ENCODE results near the gene RWDD4. TPM values are rescaled to one million over a fixed set of nuclear protein-coding genes. Genes with fewer than 3 reads are reported as not detected.

The RWDD4 gene
- polyA plus RNA-seq, 2 of the 4 experiments (the other 2 are of a cell fraction), result 18.7 to 20.4 TPM

DNA sequence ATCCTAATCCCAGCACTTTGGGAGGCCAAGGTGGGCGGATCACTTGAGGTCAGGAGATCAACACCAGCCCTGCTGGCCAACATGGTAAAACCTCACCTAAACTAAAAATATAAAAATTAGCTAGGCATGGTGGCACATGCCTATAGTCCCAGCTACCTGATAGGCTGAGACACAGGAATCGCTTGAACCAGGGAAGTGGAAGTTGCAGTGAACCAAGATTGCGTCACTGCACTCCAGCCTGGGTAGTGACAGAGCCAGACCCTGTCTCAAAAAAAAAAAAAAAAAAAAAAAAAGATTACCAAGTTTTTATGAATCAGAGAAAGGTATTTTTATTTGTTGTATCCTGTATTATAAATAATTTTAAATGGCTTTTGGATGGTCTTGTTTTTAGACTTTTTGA lies 15.2 kb upstream of the RWDD4 start:
- FAIRE-seq, result no peak
- CTCF ChIA-PET, result no interaction called here
- ATAC-seq, result no peak
- DNase-seq (ENCODE audit: low read depth in 1 of 2, low spot score in 1 of 2), result no peak
- POLR2A ChIA-PET, result no interaction called here
- H3K27ac ChIP-seq, result no peak overlapping the region
- WGBS (ENCODE audit: missing lambda C conversion rate), result 63% methylated on average over 3 of the region's 3 CpGs
- H3K9me3 ChIP-seq, result no peaks in the 10 kb centered on the region
- H3K4me2 ChIP-seq, result no peak overlapping the region
- H3K4me1 ChIP-seq, result no peaks in the 10 kb centered on the region
- no peak for TF ChIP-seq PHF8 (IDR thresholded peaks at IDR 0.05; ENCODE audit: borderline replicate concordance, low read depth)
- no peak for TF ChIP-seq MAFK (IDR thresholded peaks at IDR 0.05; ENCODE audit: partially characterized antibody)
- no peak for TF ChIP-seq HOXA7 (CRISPR knock-in tag; IDR thresholded peaks at IDR 0.05)
- no peak for TF ChIP-seq SREBF2 (IDR thresholded peaks at IDR 0.05)
- TF ChIP-seq TP53 (CRISPR knock-in tag; IDR thresholded peaks at IDR 0.05), result no peak
- no peak for TF ChIP-seq ZC3H11A (IDR thresholded peaks at IDR 0.05)
- TF ChIP-seq FOSB (CRISPR knock-in tag; IDR thresholded peaks at IDR 0.05), result no peak
- TF ChIP-seq, protein P1, sequence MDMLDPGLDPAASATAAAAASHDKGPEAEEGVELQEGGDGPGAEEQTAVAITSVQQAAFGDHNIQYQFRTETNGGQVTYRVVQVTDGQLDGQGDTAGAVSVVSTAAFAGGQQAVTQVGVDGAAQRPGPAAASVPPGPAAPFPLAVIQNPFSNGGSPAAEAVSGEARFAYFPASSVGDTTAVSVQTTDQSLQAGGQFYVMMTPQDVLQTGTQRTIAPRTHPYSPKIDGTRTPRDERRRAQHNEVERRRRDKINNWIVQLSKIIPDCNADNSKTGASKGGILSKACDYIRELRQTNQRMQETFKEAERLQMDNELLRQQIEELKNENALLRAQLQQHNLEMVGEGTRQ (IDR thresholded peaks at IDR 0.05), result no peak
- TF ChIP-seq, protein P2, sequence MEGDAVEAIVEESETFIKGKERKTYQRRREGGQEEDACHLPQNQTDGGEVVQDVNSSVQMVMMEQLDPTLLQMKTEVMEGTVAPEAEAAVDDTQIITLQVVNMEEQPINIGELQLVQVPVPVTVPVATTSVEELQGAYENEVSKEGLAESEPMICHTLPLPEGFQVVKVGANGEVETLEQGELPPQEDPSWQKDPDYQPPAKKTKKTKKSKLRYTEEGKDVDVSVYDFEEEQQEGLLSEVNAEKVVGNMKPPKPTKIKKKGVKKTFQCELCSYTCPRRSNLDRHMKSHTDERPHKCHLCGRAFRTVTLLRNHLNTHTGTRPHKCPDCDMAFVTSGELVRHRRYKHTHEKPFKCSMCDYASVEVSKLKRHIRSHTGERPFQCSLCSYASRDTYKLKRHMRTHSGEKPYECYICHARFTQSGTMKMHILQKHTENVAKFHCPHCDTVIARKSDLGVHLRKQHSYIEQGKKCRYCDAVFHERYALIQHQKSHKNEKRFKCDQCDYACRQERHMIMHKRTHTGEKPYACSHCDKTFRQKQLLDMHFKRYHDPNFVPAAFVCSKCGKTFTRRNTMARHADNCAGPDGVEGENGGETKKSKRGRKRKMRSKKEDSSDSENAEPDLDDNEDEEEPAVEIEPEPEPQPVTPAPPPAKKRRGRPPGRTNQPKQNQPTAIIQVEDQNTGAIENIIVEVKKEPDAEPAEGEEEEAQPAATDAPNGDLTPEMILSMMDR (IDR thresholded peaks at IDR 0.05), result no peak
- no peak for TF ChIP-seq ZSCAN20 (CRISPR knock-in tag; IDR thresholded peaks at IDR 0.05)
- TF ChIP-seq, protein P3, sequence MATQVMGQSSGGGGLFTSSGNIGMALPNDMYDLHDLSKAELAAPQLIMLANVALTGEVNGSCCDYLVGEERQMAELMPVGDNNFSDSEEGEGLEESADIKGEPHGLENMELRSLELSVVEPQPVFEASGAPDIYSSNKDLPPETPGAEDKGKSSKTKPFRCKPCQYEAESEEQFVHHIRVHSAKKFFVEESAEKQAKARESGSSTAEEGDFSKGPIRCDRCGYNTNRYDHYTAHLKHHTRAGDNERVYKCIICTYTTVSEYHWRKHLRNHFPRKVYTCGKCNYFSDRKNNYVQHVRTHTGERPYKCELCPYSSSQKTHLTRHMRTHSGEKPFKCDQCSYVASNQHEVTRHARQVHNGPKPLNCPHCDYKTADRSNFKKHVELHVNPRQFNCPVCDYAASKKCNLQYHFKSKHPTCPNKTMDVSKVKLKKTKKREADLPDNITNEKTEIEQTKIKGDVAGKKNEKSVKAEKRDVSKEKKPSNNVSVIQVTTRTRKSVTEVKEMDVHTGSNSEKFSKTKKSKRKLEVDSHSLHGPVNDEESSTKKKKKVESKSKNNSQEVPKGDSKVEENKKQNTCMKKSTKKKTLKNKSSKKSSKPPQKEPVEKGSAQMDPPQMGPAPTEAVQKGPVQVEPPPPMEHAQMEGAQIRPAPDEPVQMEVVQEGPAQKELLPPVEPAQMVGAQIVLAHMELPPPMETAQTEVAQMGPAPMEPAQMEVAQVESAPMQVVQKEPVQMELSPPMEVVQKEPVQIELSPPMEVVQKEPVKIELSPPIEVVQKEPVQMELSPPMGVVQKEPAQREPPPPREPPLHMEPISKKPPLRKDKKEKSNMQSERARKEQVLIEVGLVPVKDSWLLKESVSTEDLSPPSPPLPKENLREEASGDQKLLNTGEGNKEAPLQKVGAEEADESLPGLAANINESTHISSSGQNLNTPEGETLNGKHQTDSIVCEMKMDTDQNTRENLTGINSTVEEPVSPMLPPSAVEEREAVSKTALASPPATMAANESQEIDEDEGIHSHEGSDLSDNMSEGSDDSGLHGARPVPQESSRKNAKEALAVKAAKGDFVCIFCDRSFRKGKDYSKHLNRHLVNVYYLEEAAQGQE (IDR thresholded peaks at IDR 0.05), result no peak
- TF ChIP-seq NR3C1 (IDR thresholded peaks at IDR 0.05), result no peak
- no peak for TF ChIP-seq JUN (IDR thresholded peaks at IDR 0.05)
- TF ChIP-seq MAZ (IDR thresholded peaks at IDR 0.05; ENCODE audit: borderline replicate concordance, low read depth, low read length), result no peak
- TF ChIP-seq, protein P4, sequence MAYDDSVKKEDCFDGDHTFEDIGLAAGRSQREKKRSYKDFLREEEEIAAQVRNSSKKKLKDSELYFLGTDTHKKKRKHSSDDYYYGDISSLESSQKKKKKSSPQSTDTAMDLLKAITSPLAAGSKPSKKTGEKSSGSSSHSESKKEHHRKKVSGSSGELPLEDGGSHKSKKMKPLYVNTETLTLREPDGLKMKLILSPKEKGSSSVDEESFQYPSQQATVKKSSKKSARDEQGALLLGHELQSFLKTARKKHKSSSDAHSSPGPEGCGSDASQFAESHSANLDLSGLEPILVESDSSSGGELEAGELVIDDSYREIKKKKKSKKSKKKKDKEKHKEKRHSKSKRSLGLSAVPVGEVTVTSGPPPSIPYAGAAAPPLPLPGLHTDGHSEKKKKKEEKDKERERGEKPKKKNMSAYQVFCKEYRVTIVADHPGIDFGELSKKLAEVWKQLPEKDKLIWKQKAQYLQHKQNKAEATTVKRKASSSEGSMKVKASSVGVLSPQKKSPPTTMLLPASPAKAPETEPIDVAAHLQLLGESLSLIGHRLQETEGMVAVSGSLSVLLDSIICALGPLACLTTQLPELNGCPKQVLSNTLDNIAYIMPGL (CRISPR knock-in tag; IDR thresholded peaks at IDR 0.05; ENCODE audit: borderline replicate concordance), result no peak
- TF ChIP-seq CBX8 (IDR thresholded peaks at IDR 0.05), result no peak
- TF ChIP-seq POLR2AphosphoS2 (conservative IDR thresholded peaks at IDR 0.05; ENCODE audit: low read length), result no peak
- TF ChIP-seq, protein P5, sequence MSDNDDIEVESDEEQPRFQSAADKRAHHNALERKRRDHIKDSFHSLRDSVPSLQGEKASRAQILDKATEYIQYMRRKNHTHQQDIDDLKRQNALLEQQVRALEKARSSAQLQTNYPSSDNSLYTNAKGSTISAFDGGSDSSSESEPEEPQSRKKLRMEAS (IDR thresholded peaks at IDR 0.05), result no peak
- no peak overlapping the region for H3K4me3 ChIP-seq

DNA sequence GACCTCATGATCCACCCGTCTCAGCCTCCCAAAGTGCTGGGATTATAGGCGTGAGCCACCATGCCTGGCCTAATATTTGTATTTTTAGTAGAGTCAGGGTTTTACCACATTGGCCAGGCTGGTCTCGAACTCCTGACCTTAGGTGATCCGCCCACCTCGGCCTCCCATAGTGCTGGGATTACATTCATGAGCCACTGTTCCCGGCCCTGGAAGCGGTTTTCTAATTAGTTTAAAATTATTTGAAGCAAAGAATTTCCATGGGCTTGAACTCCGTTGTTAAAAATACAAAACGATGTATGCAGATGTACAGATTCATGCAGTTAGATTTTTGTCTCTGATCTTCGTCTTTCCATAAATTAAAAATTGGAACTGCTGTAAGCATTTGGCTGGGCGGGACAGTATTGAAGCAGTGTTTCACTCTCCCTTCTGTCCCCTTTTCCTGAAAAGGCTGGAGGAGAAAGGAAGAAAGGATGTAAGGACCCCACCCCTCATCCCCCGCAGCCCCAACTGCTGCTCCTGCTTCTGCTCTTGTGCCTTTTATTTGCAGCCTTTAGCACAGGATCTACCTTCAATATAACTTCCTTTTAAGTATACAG lies 12.1 kb upstream of the RWDD4 start:
- Histone ChIP-seq H3K4me1 (no peaks in the 10 kb centered on the region), H3K9me3 (no peaks in the 10 kb centered on the region), H3K4me3 (no peak overlapping the region), H3K4me2 (no peak overlapping the region), H3K27ac (no peak overlapping the region)
- FAIRE-seq (no peak), DNase-seq (ENCODE audit: low read depth in 1 of 2, low spot score in 1 of 2) (no peak), ATAC-seq (no peak)
- ChIA-PET CTCF (no interaction called here), POLR2A (no interaction called here)
- WGBS (ENCODE audit: missing lambda C conversion rate), result 87% methylated on average over 11 of the region's 12 CpGs
- TF ChIP-seq BHLHE40 (IDR thresholded peaks at IDR 0.05; ENCODE audit: low read depth, low read length), result no peak
- TF ChIP-seq EHF (CRISPR knock-in tag; IDR thresholded peaks at IDR 0.05), result no peak
- TF ChIP-seq HOXB5 (CRISPR knock-in tag; IDR thresholded peaks at IDR 0.05), result no peak
- no peak for TF ChIP-seq FOXS1 (CRISPR knock-in tag; IDR thresholded peaks at IDR 0.05)
- no peak for TF ChIP-seq GATA3 (IDR thresholded peaks at IDR 0.05; ENCODE audit: borderline replicate concordance)
- TF ChIP-seq SMC3 (IDR thresholded peaks at IDR 0.05), result no peak
- no peak for TF ChIP-seq SREBF2 (IDR thresholded peaks at IDR 0.05)
- TF ChIP-seq JUN (IDR thresholded peaks at IDR 0.05), result no peak
- TF ChIP-seq CBX8 (IDR thresholded peaks at IDR 0.05), result no peak
- TF ChIP-seq TFCP2L1 (CRISPR knock-in tag; IDR thresholded peaks at IDR 0.05), result no peak
- TF ChIP-seq HDAC2 (IDR thresholded peaks at IDR 0.05), result no peak
- TF ChIP-seq POLR2A (IDR thresholded peaks at IDR 0.05; ENCODE audit: low read length), result no peak
- no peak for TF ChIP-seq JUNB (IDR thresholded peaks at IDR 0.05)
- TF ChIP-seq CEBPB (IDR thresholded peaks at IDR 0.05), result no peak
- no peak for TF ChIP-seq MAZ (IDR thresholded peaks at IDR 0.05; ENCODE audit: borderline replicate concordance, low read depth, low read length)
- no peak for TF ChIP-seq TP53 (CRISPR knock-in tag; IDR thresholded peaks at IDR 0.05)
